RWPE2 (cell line): ENCODE results near the gene GPS2.

Experiments used
- ATAC-seq: fragments of 200-7000 bp; cut with Tn5 transposase; 3 replicates; pipeline ENCODE4 v1.9.1; 2021; ENCODE audit warnings: low read depth
- DNase-seq: peaks from one replicate; pipeline ENCODE4 v3.0.0-alpha.2; 2020; ENCODE audit warnings: low spot score
- H3K27ac ChIP-seq: fragments of 450-650 bp; 2 replicates; pipeline ENCODE4 v1.5.1; 2017; ENCODE audit warnings: mild to moderate bottlenecking; ENCODE audit not compliant: poor library complexity, severe bottlenecking
- H3K27me3 ChIP-seq: fragments of 250-450 bp; sonication (Bioruptor Pico); 2 replicates; pipeline ENCODE4 v1.5.1; 2021; ENCODE audit warnings: mild to moderate bottlenecking, moderate library complexity; ENCODE audit not compliant: insufficient read depth, poor library complexity, severe bottlenecking
- H3K36me3 ChIP-seq: fragments of 250-450 bp; sonication (Bioruptor Pico); 2 replicates; pipeline ENCODE4 v1.5.1; 2020; ENCODE audit warnings: low read depth, mild to moderate bottlenecking, moderate library complexity
- H3K4me1 ChIP-seq: fragments of 250-450 bp; sonication (Bioruptor Pico); 2 replicates; pipeline ENCODE4 v1.5.1; 2021; ENCODE audit warnings: mild to moderate bottlenecking, moderate library complexity; ENCODE audit not compliant: insufficient read depth, poor library complexity, severe bottlenecking
- H3K4me3 ChIP-seq: fragments of 250-450 bp; sonication (Bioruptor Pico); 2 replicates; pipeline ENCODE4 v1.5.1; 2021; ENCODE audit warnings: mild to moderate bottlenecking, moderate library complexity; ENCODE audit not compliant: severe bottlenecking
- H3K9me3 ChIP-seq: fragments of 250-450 bp; sonication (Bioruptor Pico); 2 replicates; pipeline ENCODE4 v1.5.1; 2021; ENCODE audit warnings: mild to moderate bottlenecking, moderate library complexity; ENCODE audit not compliant: severe bottlenecking
- TF ChIP-seq, protein P1 (sequence below): fragments of 450-650 bp; IDR thresholded peaks from one replicate; pipeline ENCODE4 v1.5.1; 2017; ENCODE audit warnings: mild to moderate bottlenecking, moderate library complexity; ENCODE audit not compliant: poor library complexity, severe bottlenecking

The GPS2 gene

DNA sequence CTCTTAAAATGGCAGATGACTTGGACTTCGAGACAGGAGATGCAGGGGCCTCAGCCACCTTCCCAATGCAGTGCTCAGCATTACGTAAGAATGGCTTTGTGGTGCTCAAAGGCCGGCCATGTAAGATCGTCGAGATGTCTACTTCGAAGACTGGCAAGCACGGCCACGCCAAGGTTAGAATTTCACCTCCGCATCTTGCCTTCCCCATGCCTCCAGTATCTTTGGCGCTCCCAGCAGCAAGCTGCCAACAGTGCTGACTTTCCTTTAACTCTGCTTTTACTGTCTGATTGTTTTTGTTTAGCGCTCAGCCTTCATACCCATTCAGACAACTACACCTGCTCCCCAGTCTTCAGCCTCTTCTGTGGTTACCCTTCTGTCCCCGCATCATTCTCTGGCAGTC lies 5.5 kb downstream of the GPS2 start:
- Histone ChIP-seq H3K9me3 (no peaks in the 10 kb centered on the region), H3K4me1 (peaks cover 11% of the 10 kb centered on the region), H3K27me3 (no peaks in the 10 kb centered on the region), H3K36me3 (peaks cover 55% of the 10 kb centered on the region), H3K4me3 (no peak overlapping the region), H3K27ac (peak overlapping the region; percentile 94)
- DNase-seq (no peak), ATAC-seq (no peak)
- TF ChIP-seq, protein P1, sequence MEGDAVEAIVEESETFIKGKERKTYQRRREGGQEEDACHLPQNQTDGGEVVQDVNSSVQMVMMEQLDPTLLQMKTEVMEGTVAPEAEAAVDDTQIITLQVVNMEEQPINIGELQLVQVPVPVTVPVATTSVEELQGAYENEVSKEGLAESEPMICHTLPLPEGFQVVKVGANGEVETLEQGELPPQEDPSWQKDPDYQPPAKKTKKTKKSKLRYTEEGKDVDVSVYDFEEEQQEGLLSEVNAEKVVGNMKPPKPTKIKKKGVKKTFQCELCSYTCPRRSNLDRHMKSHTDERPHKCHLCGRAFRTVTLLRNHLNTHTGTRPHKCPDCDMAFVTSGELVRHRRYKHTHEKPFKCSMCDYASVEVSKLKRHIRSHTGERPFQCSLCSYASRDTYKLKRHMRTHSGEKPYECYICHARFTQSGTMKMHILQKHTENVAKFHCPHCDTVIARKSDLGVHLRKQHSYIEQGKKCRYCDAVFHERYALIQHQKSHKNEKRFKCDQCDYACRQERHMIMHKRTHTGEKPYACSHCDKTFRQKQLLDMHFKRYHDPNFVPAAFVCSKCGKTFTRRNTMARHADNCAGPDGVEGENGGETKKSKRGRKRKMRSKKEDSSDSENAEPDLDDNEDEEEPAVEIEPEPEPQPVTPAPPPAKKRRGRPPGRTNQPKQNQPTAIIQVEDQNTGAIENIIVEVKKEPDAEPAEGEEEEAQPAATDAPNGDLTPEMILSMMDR = no peak

DNA sequence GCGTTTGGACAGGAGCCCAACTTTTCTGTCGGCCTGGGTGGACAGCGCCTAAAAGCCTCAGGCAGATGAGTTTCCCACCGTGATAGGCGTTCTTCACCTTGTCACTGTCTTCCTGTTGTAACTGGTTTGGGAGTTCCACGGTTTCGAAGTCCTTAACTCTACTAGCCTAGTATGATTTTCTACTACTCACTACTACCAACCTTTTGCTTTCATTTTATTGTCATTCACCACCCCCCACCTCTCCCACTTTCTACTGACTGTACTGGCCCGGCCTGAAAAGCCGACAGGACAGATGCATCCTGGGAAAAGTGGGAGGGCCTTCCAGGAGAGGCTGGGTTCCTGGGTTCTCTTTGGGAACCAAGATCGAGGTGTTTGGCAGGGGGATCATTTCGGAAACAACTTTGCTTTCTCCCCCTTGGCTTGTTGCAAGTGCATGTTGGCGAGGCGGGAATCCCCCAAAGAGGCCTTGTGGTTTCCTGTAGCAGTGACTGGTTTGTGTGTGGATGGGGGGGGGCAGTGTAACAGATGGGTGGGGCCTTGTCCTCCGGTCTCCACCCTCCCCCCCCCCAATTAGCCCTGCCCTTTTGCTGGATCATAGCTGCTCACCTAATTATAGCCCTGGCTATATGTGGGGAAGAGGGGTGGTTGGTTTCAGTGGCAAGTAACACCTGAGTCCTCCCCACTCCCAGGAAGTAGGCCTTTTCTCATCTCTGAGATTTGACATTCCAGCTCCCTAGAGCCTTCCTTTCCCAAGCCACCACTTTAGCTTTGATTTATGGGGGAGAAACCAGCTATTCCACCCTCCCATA lies 6.3 kb downstream of the GPS2 start:
- DNase-seq (no peak), ATAC-seq (peak; percentile 31)
- Histone ChIP-seq H3K36me3 (peaks cover 54% of the 10 kb centered on the region), H3K27ac (peak overlapping the region; percentile 94), H3K9me3 (no peaks in the 10 kb centered on the region), H3K27me3 (no peaks in the 10 kb centered on the region), H3K4me3 (peak overlapping the region; percentile 93), H3K4me1 (peaks cover 8% of the 10 kb centered on the region)
- TF ChIP-seq, protein P1 = no peak

DNA sequence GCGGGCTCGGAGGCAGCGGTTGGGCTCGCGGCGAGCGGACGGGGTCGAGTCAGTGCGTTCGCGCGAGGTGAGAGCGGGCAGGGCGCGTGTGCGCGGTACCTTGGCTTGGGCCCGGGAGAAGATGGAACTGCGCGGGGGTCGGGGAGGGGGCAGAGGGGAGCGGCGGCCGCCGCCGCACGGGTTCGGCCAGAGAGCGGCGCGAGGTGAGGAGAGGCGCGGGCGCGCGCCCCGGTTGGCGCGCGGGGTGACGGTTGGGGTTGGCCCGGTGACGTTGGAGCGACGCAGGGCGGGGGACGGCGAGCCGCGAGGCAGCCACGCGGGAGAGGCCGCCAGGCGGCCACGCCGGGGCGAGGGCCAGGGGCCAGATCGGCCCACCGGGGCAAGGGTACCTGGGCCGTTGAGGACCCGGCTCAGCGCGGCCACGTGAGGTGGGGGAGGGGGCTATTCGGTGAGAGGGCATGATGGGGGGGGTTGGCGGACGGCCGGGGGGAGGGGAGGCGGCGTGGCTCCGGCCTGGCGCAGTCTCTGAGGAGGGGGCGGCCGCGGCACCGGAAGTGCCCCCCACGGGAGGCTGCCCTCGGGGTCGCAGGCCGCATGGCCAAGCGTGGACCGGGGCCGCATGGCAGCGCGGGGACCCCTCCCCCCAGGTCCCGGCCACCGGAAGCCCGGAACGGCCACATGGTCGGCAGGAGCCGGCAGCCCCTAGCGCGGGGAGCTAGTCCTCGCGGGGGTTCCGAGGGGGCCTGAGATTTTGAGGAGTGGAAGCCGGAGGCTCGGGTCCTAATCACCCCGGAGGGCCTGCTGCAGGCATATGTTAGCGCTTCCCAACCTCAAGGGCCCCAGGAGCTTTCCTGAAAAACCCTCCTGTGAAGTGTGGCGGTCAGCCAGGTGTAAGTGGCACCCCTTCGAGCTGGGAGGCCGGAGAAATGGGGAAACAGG lies 7.2 kb downstream of the GPS2 start:
- ATAC-seq (no peak), DNase-seq (no peak)
- Histone ChIP-seq H3K4me1 (peaks cover 8% of the 10 kb centered on the region), H3K9me3 (no peaks in the 10 kb centered on the region), H3K36me3 (peaks cover 45% of the 10 kb centered on the region), H3K4me3 (peak overlapping the region; percentile 93), H3K27ac (peak overlapping the region; percentile 94), H3K27me3 (no peaks in the 10 kb centered on the region)
- TF ChIP-seq, protein P1 = no peak

DNA sequence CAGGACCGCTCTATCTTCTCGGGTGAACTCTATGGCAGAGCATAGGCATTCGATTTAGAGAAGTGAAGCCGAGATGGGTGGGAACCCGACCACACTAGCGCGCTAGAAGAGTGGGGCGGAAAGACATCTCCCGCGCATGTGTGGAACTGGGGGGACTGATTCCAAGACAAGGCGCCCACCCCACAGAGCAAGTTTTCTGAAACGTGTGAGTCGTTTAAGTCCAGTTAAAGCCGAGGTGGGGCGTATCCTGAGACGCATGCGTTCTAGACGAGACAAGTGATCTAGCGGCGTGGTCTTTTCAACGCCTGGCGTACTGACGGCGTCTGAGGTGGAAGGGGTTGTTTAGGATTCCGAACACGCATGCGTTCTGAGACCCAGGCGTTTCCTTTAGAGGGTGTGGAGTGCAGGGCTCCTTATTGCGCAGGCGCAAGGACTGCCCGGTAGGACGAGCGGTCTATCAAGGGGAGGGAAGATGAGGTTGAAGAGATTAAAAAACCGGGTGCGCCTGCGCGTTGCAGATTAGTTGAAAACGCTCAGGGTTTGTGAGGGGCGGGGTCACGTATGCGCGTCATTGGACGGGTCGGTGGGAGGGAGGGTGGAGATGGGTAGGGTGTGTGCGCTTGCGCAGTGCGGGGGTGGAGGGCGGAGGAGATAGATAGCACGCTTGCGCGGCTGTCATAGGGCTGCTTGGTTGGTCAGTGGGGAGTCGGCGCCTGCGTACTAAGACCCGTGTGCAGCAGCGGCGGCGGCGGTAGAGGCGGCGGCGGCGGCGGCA lies 8.1 kb downstream of the GPS2 start, which contains the start of gene EIF5A:
Gene EIF5A, plus strand, starts transcription at position 718 of the 775 bp plus-strand sequence. CDS start 2,008 bp downstream, outside the sequence.
- Histone ChIP-seq H3K27ac (peak within 1 kb of the TSS; percentile 94), H3K4me1 (peaks cover 8% of the 10 kb centered on the region), H3K4me3 (peak within 1 kb of the TSS; percentile 93), H3K36me3 (peaks cover 37% of the 10 kb centered on the region), H3K27me3 (no peaks in the 10 kb centered on the region), H3K9me3 (no peaks in the 10 kb centered on the region)
- TF ChIP-seq, protein P1 = no peak
- DNase-seq (peak; percentile 100), ATAC-seq (peak; percentile 82)
